H1 (cell line): ENCODE data around the gene HS1BP3. TPM values are rescaled to one million over a fixed set of nuclear protein-coding genes. Genes with fewer than 3 reads are reported as not detected.
A peak's percentile ranks its signal among the peaks of the same experiment; 100 is the strongest.

Experiments used
- CTCF ChIA-PET: fragments of 300-600 bp; sonication (Branson Sonifier 250); formaldehyde crosslinking; loops from one replicate; lab custom pipeline; 2021; ENCODE audit not compliant: partially characterized antibody; lab: Charles Lee
- POLR2A ChIA-PET: fragments of 300-600 bp; sonication (Branson Sonifier 250); formaldehyde crosslinking; loops from one replicate; lab custom pipeline; 2021; ENCODE audit warnings: inconsistent platforms; ENCODE audit not compliant: partially characterized antibody; lab: Charles Lee
- DNase-seq, 2 experiments: peaks; one replicate each; pipeline versions ENCODE4 v3.0.0 to v3.0.0-alpha.2; 2010 to 2022; ENCODE audit warnings: low spot score in 2 of 2, low read depth in 1 of 2, mixed read lengths in 1 of 2
- FAIRE-seq: peaks from 2 replicates; lab custom pipeline; 2011; peaks lifted over from hg19 to GRCh38; lab: Jason Lieb, UNC
- H2AFZ ChIP-seq: 2 replicates; pipeline ENCODE4 v1.8.1; 2012; ENCODE audit warnings: low read length, inconsistent platforms
- H2AK5ac ChIP-seq: 2 replicates; pipeline ENCODE4 v1.6.1; 2013; ENCODE audit warnings: low read depth, low read length
- H2BK120ac ChIP-seq: replicated peaks from 2 replicates; pipeline ENCODE3; 2013; ENCODE audit warnings: low read depth, low read length, inconsistent platforms
- H2BK12ac ChIP-seq: 2 replicates; pipeline ENCODE4 v1.6.1; 2013; ENCODE audit warnings: low read depth, low read length
- H2BK15ac ChIP-seq: 2 replicates; pipeline ENCODE4 v1.6.1; 2013; ENCODE audit warnings: low read length
- H2BK20ac ChIP-seq: 2 replicates; pipeline ENCODE4 v1.6.1; 2013; ENCODE audit warnings: low read length
- H2BK5ac ChIP-seq: 2 replicates; pipeline ENCODE4 v1.6.1; 2013; ENCODE audit warnings: low read depth, low read length
- H3K14ac ChIP-seq: 2 replicates; pipeline ENCODE4 v1.6.1; 2013; ENCODE audit warnings: inconsistent platforms; ENCODE audit not compliant: insufficient read length
- H3K18ac ChIP-seq: 2 replicates; pipeline ENCODE4 v1.6.1; 2013; ENCODE audit warnings: low read length; ENCODE audit errors: extremely low read depth
- H3K23ac ChIP-seq: 2 replicates; pipeline ENCODE4 v1.6.1; 2013; ENCODE audit warnings: inconsistent platforms; ENCODE audit not compliant: insufficient read length
- H3K23me2 ChIP-seq: 2 replicates; pipeline ENCODE4 v1.6.1; 2013; ENCODE audit warnings: low read depth, low read length
- H3K27ac ChIP-seq: 2 replicates; pipeline ENCODE4 v1.6.1; 2011; ENCODE audit warnings: low read depth, low read length, inconsistent platforms
- H3K27me3 ChIP-seq, 4 experiments: replicated peaks in 1 of 4; 1 replicate in 1 of 4; 2 replicates in 3 of 4; pipeline versions ENCODE4 v1.6.1 to v1.8.1; 2011 to 2013; ENCODE audit warnings: low read length in 3 of 4, mild to moderate bottlenecking in 3 of 4, inconsistent platforms in 2 of 4, mixed read lengths in 2 of 4, moderate library complexity in 1 of 4; ENCODE audit not compliant: control insufficient read depth in 3 of 4, insufficient read depth in 3 of 4; ENCODE audit errors: extremely low read depth in 1 of 4
- H3K36me3 ChIP-seq, 4 experiments: 2 replicates each; pipeline versions ENCODE4 v1.6.1 to v1.8.1; 2011 to 2013; ENCODE audit warnings: mild to moderate bottlenecking in 4 of 4, low read length in 3 of 4, moderate library complexity in 2 of 4, control low read depth in 1 of 4, inconsistent platforms in 1 of 4; ENCODE audit not compliant: insufficient read depth in 4 of 4, control insufficient read depth in 2 of 4
- H3K4ac ChIP-seq: replicated peaks from 2 replicates; pipeline ENCODE3; 2013; ENCODE audit warnings: low read length, low read depth, mixed read lengths, inconsistent platforms; ENCODE audit not compliant: insufficient read length
- H3K4me1 ChIP-seq, 4 experiments: replicated peaks in 1 of 4; 1 replicate in 1 of 4; 2 replicates in 3 of 4; pipeline versions ENCODE4 v1.6.1 to v1.8.1; 2011 to 2013; ENCODE audit warnings: low read length in 3 of 4, inconsistent platforms in 2 of 4, mixed read lengths in 1 of 4; ENCODE audit not compliant: insufficient read depth in 4 of 4, control insufficient read depth in 3 of 4
- H3K4me2 ChIP-seq, 2 experiments: 2 replicates each; pipeline versions ENCODE4 v1.6.1 to v1.8.1; 2011 to 2013; ENCODE audit warnings: low read depth in 2 of 2, low read length in 2 of 2, control low read depth in 1 of 2, inconsistent platforms in 1 of 2, mild to moderate bottlenecking in 1 of 2; ENCODE audit not compliant: insufficient read depth in 1 of 2
- H3K4me3 ChIP-seq, 4 experiments: fragments of 200-600, 300-600 bp in 1 of 4; sonication (generic), shearing (Covaris generic), sonication (Bioruptor Twin) in 1 of 4; 2 replicates each; pipeline versions ENCODE4 v1.5.1 to v1.8.1; 2011 to 2016; ENCODE audit warnings: low read length in 4 of 4, low read depth in 3 of 4, control low read depth in 2 of 4, inconsistent platforms in 2 of 4, mild to moderate bottlenecking in 2 of 4, mixed read lengths in 1 of 4, moderate library complexity in 1 of 4; ENCODE audit not compliant: insufficient read depth in 2 of 4; ENCODE audit errors: extremely low read depth in 1 of 4
- H3K56ac ChIP-seq: replicated peaks from 2 replicates; pipeline ENCODE3; 2013; ENCODE audit warnings: low read depth, mild to moderate bottlenecking, mixed read lengths, low read length, inconsistent platforms; ENCODE audit not compliant: insufficient read length
- H3K79me1 ChIP-seq: 2 replicates; pipeline ENCODE4 v1.6.1; 2013; ENCODE audit warnings: low read depth, low read length, control low read depth
- H3K79me2 ChIP-seq, 2 experiments: 2 replicates each; pipeline versions ENCODE4 v1.6.1 to v1.8.1; 2012 to 2013; ENCODE audit warnings: low read length in 2 of 2, mild to moderate bottlenecking in 2 of 2, inconsistent platforms in 1 of 2; ENCODE audit not compliant: insufficient read depth in 2 of 2, control insufficient read depth in 1 of 2
- H3K9ac ChIP-seq, 4 experiments: replicated peaks in 1 of 4; 1 replicate in 1 of 4; 2 replicates in 3 of 4; pipeline versions ENCODE4 v1.6.1 to v1.8.1; 2011 to 2013; ENCODE audit warnings: low read depth in 3 of 4, low read length in 3 of 4, control low read depth in 2 of 4, mild to moderate bottlenecking in 2 of 4, moderate library complexity in 2 of 4, inconsistent platforms in 1 of 4; ENCODE audit errors: extremely low read depth in 1 of 4
- H3K9me3 ChIP-seq, 2 experiments: 2 replicates each; pipeline versions ENCODE4 v1.6.1 to v1.8.1; 2012 to 2013; ENCODE audit warnings: mild to moderate bottlenecking in 2 of 2, moderate library complexity in 2 of 2, control low read depth in 1 of 2, inconsistent platforms in 1 of 2, low read depth in 1 of 2, low read length in 1 of 2, mixed read lengths in 1 of 2; ENCODE audit not compliant: insufficient read depth in 2 of 2
- H4K20me1 ChIP-seq, 2 experiments: replicated peaks in 1 of 2; 2 replicates each; pipeline versions ENCODE3 to v1.8.1; 2011 to 2013; ENCODE audit warnings: inconsistent platforms in 2 of 2, low read length in 2 of 2, mild to moderate bottlenecking in 1 of 2; ENCODE audit not compliant: insufficient read depth in 2 of 2, control insufficient read depth in 1 of 2
- H4K5ac ChIP-seq: 2 replicates; pipeline ENCODE4 v1.6.1; 2013; ENCODE audit warnings: low read length, low read depth, mixed read lengths, inconsistent platforms; ENCODE audit not compliant: insufficient read length
- H4K8ac ChIP-seq: 2 replicates; pipeline ENCODE4 v1.8.0; 2013; ENCODE audit warnings: mild to moderate bottlenecking, moderate library complexity, low read length, inconsistent platforms; ENCODE audit not compliant: insufficient read depth; ENCODE audit errors: extremely low read depth
- H4K91ac ChIP-seq: replicated peaks from 2 replicates; pipeline ENCODE3; 2013; ENCODE audit warnings: low read length, mixed read lengths, inconsistent platforms; ENCODE audit not compliant: insufficient read length
- BACH1 ChIP-seq: IDR thresholded peaks from 2 replicates; pipeline ENCODE4 v1.6.1; 2012; ENCODE audit warnings: low read length, improper control_type of control experiment
- CHD2 ChIP-seq: IDR thresholded peaks from 2 replicates; pipeline ENCODE4 v1.6.1; 2012; ENCODE audit warnings: low read length, improper control_type of control experiment
- JUND ChIP-seq: IDR thresholded peaks from 2 replicates; pipeline ENCODE4 v1.6.1; 2011; ENCODE audit warnings: mild to moderate bottlenecking, improper control_type of control experiment, low read length
- RBBP5 ChIP-seq: IDR thresholded peaks from 2 replicates; pipeline ENCODE4 v1.7.1; 2012; ENCODE audit warnings: low read depth, mild to moderate bottlenecking, inconsistent platforms, low read length, moderate library complexity, borderline replicate concordance
- TBP ChIP-seq: IDR thresholded peaks from 2 replicates; pipeline ENCODE4 v1.6.1; 2011; ENCODE audit warnings: low read depth, low read length, improper control_type of control experiment
- TEAD4 ChIP-seq: IDR thresholded peaks from 2 replicates; pipeline ENCODE4 v1.6.1; 2012; ENCODE audit warnings: low read depth, low read length, inconsistent platforms, mixed read lengths
- WGBS, 2 experiments: shearing (Covaris generic) in 1 of 2; methylation state at CpG; one replicate each; pipeline versions ENCODE4 v1.1.6 to v1.1.7; 2013 to 2015; ENCODE audit warnings: low lambda C conversion rate in 2 of 2, mixed read lengths in 2 of 2, inconsistent platforms in 1 of 2, low coverage in 1 of 2, missing lambda C conversion rate in 1 of 2; ENCODE audit not compliant: insufficient replicate concordance in 2 of 2, insufficient coverage in 1 of 2, insufficient read length in 1 of 2; ENCODE audit errors: extremely low coverage in 1 of 2, missing lambda C conversion rate in 1 of 2; 5-methylcytosine and 5-hydroxymethylcytosine counted together
- polyA plus RNA-seq, 7 experiments: library from polyadenylated mRNA; depleted of rRNA in 3 of 7; stranded (reverse) in 5 of 7; unstranded in 2 of 7; fragments of >200 nt in 5 of 7; fragments of 200-250 nt in 2 of 7; gene quantifications; 1 replicate in 5 of 7; 2 replicates in 1 of 7; 4 replicates in 1 of 7; pipeline versions ENCODE4 v1.2.1 to v1.2.3, GENCODE V29; 2011 to 2013; ENCODE audit warnings: missing spikeins in 2 of 7, mixed read lengths in 2 of 7
- total RNA-seq: library from RNA; stranded (reverse); fragmentation: NEBNext Ultra II Directional; extraction: Animal tissue kit (Norgen Biotek cat#: 25700); gene quantifications from 2 replicates; pipeline ENCODE4 v1.2.1, GENCODE V29; 2021
- TF ChIP-seq, protein P1 (sequence below): IDR thresholded peaks from 2 replicates; pipeline ENCODE4 v1.6.1; 2012; ENCODE audit warnings: low read length, inconsistent platforms
- TF ChIP-seq, protein P2 (sequence below): IDR thresholded peaks from 2 replicates; pipeline ENCODE4 v1.6.1; 2011; ENCODE audit warnings: low read depth, mild to moderate bottlenecking, low read length; ENCODE audit not compliant: insufficient read depth

Gene HS1BP3
- total and polyA plus RNA-seq, 2 of the 8 experiments (the other 6 are each of a cell fraction or from before 2014, with no cell fraction given): 11.1 to 11.3 TPM

DNA sequence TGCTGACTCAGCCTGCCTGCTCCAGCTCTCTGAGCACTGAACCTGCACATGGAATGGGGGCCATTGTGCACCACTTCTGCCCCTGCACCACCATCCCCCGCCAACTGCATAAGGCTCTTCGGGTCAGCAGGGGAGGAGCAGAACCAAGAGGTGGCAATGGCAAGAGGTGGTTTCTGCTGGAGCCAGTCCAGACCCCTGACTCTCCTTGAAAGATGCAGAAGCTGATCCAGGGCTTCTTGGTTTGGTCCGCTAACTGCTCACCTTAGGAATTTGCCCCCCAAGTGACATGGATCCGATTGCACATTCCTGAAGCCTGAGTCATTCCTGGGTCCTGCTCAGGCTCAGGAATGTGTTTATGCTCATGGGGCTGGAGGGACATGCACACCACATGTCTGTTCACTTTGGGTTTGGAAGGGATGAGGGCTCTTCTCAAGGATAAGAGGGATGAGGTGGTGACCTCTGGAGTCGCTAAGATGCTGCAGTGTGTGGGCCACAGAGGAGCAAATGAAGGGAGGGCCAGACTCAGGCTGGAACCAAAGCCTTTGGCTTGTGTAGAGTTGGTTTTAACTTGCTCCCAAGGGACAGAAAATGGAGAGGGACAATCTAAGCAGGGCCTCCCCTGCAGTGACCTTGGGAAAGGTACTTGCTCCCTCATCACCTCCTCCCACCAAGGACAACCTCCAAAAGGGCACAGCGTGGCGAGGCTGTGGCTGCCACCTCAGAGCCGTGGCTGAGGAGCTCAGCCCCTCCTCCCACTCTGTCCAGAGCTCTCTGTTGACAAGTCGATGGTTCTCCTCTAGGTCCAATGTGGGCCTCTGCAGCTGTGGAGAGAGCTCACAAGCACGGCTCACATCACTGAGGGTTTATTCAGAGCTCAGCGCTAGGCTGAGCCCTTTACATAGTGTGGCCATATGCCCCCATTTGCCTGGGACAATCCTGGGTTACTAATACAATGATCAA lies 66.2 kb downstream of the HS1BP3 start:
- FAIRE-seq: peak; percentile 73
- POLR2A ChIA-PET: interaction anchor here (0.6 to 3.1 kb wide), 6 partner anchors 10 to 141 kb away, joined by 3 to 23 read pairs (median 6); partner anchors contain the start of gene RHOB
- H2AFZ ChIP-seq: no peak overlapping the region
- TF ChIP-seq TBP: peak; percentile 31; the same call in 1 of the 2 replicates
- TF ChIP-seq RBBP5: peak; percentile 68; the same call in 1 of the 2 replicates
- TF ChIP-seq, protein P1, sequence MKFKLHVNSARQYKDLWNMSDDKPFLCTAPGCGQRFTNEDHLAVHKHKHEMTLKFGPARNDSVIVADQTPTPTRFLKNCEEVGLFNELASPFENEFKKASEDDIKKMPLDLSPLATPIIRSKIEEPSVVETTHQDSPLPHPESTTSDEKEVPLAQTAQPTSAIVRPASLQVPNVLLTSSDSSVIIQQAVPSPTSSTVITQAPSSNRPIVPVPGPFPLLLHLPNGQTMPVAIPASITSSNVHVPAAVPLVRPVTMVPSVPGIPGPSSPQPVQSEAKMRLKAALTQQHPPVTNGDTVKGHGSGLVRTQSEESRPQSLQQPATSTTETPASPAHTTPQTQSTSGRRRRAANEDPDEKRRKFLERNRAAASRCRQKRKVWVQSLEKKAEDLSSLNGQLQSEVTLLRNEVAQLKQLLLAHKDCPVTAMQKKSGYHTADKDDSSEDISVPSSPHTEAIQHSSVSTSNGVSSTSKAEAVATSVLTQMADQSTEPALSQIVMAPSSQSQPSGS: peak; percentile 94
- peak; percentile 26; the same call in 1 of the 2 replicates for TF ChIP-seq BACH1
- TF ChIP-seq, protein P2, sequence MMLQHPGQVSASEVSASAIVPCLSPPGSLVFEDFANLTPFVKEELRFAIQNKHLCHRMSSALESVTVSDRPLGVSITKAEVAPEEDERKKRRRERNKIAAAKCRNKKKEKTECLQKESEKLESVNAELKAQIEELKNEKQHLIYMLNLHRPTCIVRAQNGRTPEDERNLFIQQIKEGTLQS: peak; percentile 68
- TF ChIP-seq TEAD4: peak; percentile 99
- TF ChIP-seq CHD2: no peak
- peak; percentile 100 for TF ChIP-seq JUND

More for the DNA sequence above, 66.2 kb downstream of the HS1BP3 start:
- Histone ChIP-seq H4K8ac (no peak overlapping the region), H3K9me3 (peaks cover 5 to 6% of the 10 kb centered on the region in 2 experiments; a peak in 2 of 4 replicates), H3K9ac (no peak overlapping the region), H3K4me2 (peak overlapping the region; percentile 48 to 51), H2BK12ac (peak overlapping the region; percentile 100), H2BK5ac (peak overlapping the region; percentile 98), H3K4me1 (peaks cover 7 to 16% (median 11%) of the 10 kb centered on the region in 4 experiments), H2BK20ac (peak overlapping the region; percentile 97), H3K4ac (peak overlapping the region; percentile 4), H4K20me1 (no peaks in the 10 kb centered on the region), H2BK15ac (peak overlapping the region; percentile 89), H3K23ac (no peak overlapping the region), H3K18ac (peak overlapping the region; percentile 98), H3K36me3 (no peaks in the 10 kb centered on the region), H2BK120ac (peak overlapping the region; percentile 45), H3K27me3 (no peaks in the 10 kb centered on the region), H3K23me2 (peaks cover 3% of the 10 kb centered on the region; the same call in 1 of the 2 replicates), H3K56ac (no peak overlapping the region), H3K79me2 (no peaks in the 10 kb centered on the region), H4K5ac (no peak overlapping the region), H3K4me3 (peak overlapping the region in 1 of 4 experiments; percentile 27; a peak in 2 of 8 replicates), H2AK5ac (peak overlapping the region; percentile 98), H3K27ac (peak overlapping the region; percentile 12; the same call in 1 of the 2 replicates), H3K14ac (no peak overlapping the region), H3K79me1 (no peaks in the 10 kb centered on the region), H4K91ac (peak overlapping the region; percentile 95)
- WGBS, 2 experiments: 62% methylated on average over 11 of the region's 11 CpGs; no CpG with 5 or more reads in 1 of the 2 experiments
- DNase-seq: peak; percentile 67 to 79
- CTCF ChIA-PET: interaction anchor here (0.6 to 8.7 kb wide), 16 partner anchors 8 to 206 kb away, joined by 3 to 53 read pairs (median 4); no protein-coding TSS in a partner anchor
